HUDEP-2 (cell line): ENCODE results near the gene SOWAHC.
A peak's percentile ranks its signal among the peaks of the same experiment; 100 is the strongest.
"Not testable (repeated sequence)": the region's sequence is repeated elsewhere in the genome, so short reads cannot be mapped to it uniquely, and the experiment has no call there.

ENCODE experiments used
- DNase-seq, 76 experiments: peaks; one replicate each; lab custom pipeline; 2025; ENCODE audit not compliant: unreplicated experiment in 76 of 76; lab: John Stamatoyannopoulos, UW

The SOWAHC gene

GRCh38 chr2:109613922-109614714 is at the start of gene SOWAHC, which contains the start of gene SEPTIN10:
Gene SOWAHC, plus strand, starts transcription at chr2:109614364. Its CDS starts 126 bp downstream, at chr2:109614490.
Gene SEPTIN10, minus strand, starts transcription at chr2:109613966. Its CDS starts 139 bp downstream, at chr2:109613827.
- DNase-seq, result peak in 56 of 76 experiments; percentile 5 to 77 (median 46)

- DNase-seq, result no peak
Observed at GRCh38 chr2:109575373-109575772, 38.8 kb upstream of the SOWAHC start.

GRCh38 chr2:109577630-109578029 is 36.5 kb upstream of the SOWAHC start:
- not testable (repeated sequence) for DNase-seq

- DNase-seq, result no peak
Observed at GRCh38 chr2:109582928-109583895, 31.0 kb upstream of the SOWAHC start.

GRCh38 chr2:109586687-109587086 is 27.5 kb upstream of the SOWAHC start:
- no peak for DNase-seq

- no peak for DNase-seq
Observed at GRCh38 chr2:109591206-109591605, 23.0 kb upstream of the SOWAHC start.

GRCh38 chr2:109592905-109593304 is 21.3 kb upstream of the SOWAHC start:
- DNase-seq, result no peak

GRCh38 chr2:109594246-109594885 is 19.8 kb upstream of the SOWAHC start:
- DNase-seq, result no peak

GRCh38 chr2:109595644-109596043 is 18.5 kb upstream of the SOWAHC start:
- no peak for DNase-seq

- DNase-seq, result no peak
Observed at GRCh38 chr2:109597283-109597682, 16.9 kb upstream of the SOWAHC start.

- no peak for DNase-seq
Observed at GRCh38 chr2:109601783-109602182, 12.4 kb upstream of the SOWAHC start.

- no peak for DNase-seq
Observed at GRCh38 chr2:109602617-109603188, 11.5 kb upstream of the SOWAHC start.

- DNase-seq, result no peak
Observed at GRCh38 chr2:109604597-109604996, 9.6 kb upstream of the SOWAHC start.

- DNase-seq, result no peak
Observed at GRCh38 chr2:109607766-109608165, 6.4 kb upstream of the SOWAHC start.

GRCh38 chr2:109609352-109610024 is 4.7 kb upstream of the SOWAHC start:
- no peak for DNase-seq

- no peak for DNase-seq
Observed at GRCh38 chr2:109611467-109612095, 2.6 kb upstream of the SOWAHC start.

- no peak for DNase-seq
Observed at GRCh38 chr2:109613081-109613921, 863 bp upstream of the SOWAHC start.
